ENCODE results near the gene DCAF12L1. TPM values are rescaled to one million over a fixed set of nuclear protein-coding genes. Genes with fewer than 3 reads are reported as not detected.

DCAF12L1 gene
- total and polyA plus RNA-seq, 4 donors: 0.02 to 2.7 (median 0.08) TPM; not detected in 1

GRCh38 chrX:126557151-126557550 is 4.5 kb upstream of the DCAF12L1 start:
- Histone ChIP-seq H3K4me3 (ENCODE audit: low read depth in 1 of 3, low read length in 3 of 3) (no peak overlapping the region), H3K4me1 (ENCODE audit: control insufficient read depth in 4 of 4, insufficient read depth in 4 of 4, low read length in 3 of 4) (no peaks in the 10 kb centered on the region), H3K36me3 (ENCODE audit: control insufficient read depth in 4 of 4, insufficient read depth in 3 of 4, low read depth in 1 of 4, low read length in 3 of 4) (no peaks in the 10 kb centered on the region), H3K9ac (ENCODE audit: low read depth in 1 of 2, low read length in 2 of 2) (no peak overlapping the region), H3K9me3 (ENCODE audit: control insufficient read depth in 4 of 4, low read length in 3 of 4) (no peaks in the 10 kb centered on the region), H3K27ac (ENCODE audit: low read depth in 1 of 2, low read length in 2 of 2) (no peak overlapping the region), H3K27me3 (ENCODE audit: control insufficient read depth in 4 of 4, insufficient read depth in 4 of 4, low read length in 3 of 4) (no peaks in the 10 kb centered on the region)
- TF ChIP-seq FOXA1 (IDR thresholded peaks at IDR 0.05) (no peak), YY1 (IDR thresholded peaks at IDR 0.05) (no peak), EGR1 (IDR thresholded peaks at IDR 0.05; ENCODE audit: low read depth in 2 of 2) (no peak), TAF1 (conservative IDR thresholded peaks at IDR 0.05) (no peak), CTCF (IDR thresholded peaks at IDR 0.05; ENCODE audit: low read depth, low read length, missing input control) (no peak), RXRA (IDR thresholded peaks at IDR 0.05) (no peak), HNF4A (conservative IDR thresholded peaks at IDR 0.05) (no peak), MAX (IDR thresholded peaks at IDR 0.05) (no peak), JUND (IDR thresholded peaks at IDR 0.05) (no peak), ATF3 (IDR thresholded peaks at IDR 0.05) (no peak), ZBTB33 (IDR thresholded peaks at IDR 0.05) (no peak), NR2F2 (IDR thresholded peaks at IDR 0.05) (no peak), GABPA (IDR thresholded peaks at IDR 0.05 in 1 of 2, conservative IDR thresholded peaks at IDR 0.05 in 1 of 2) (no peak), RAD21 (IDR thresholded peaks at IDR 0.05) (no peak)
- 66% methylated on average over 1 of the region's 1 CpG for WGBS
- DNase-seq (ENCODE audit: low spot score): no peak

GRCh38 chrX:126551725-126552312 is 795 bp downstream of the DCAF12L1 start:
- WGBS: 64% methylated on average over 43 of the region's 43 CpGs
- H3K27me3 ChIP-seq (ENCODE audit: control insufficient read depth in 4 of 4, insufficient read depth in 4 of 4, low read length in 3 of 4): no peaks in the 10 kb centered on the region

More at GRCh38 chrX:126551725-126552312, 795 bp downstream of the DCAF12L1 start:
- Histone ChIP-seq H3K27ac (ENCODE audit: low read depth in 1 of 2, low read length in 2 of 2) (no peak overlapping the region), H3K4me1 (ENCODE audit: control insufficient read depth in 4 of 4, insufficient read depth in 4 of 4, low read length in 3 of 4) (no peaks in the 10 kb centered on the region), H3K9ac (ENCODE audit: low read depth in 1 of 2, low read length in 2 of 2) (no peak overlapping the region), H3K9me3 (ENCODE audit: control insufficient read depth in 4 of 4, low read length in 3 of 4) (no peaks in the 10 kb centered on the region), H3K4me3 (ENCODE audit: low read depth in 1 of 3, low read length in 3 of 3) (no peak overlapping the region), H3K36me3 (ENCODE audit: control insufficient read depth in 4 of 4, insufficient read depth in 3 of 4, low read depth in 1 of 4, low read length in 3 of 4) (no peaks in the 10 kb centered on the region)
- DNase-seq (ENCODE audit: low spot score): no peak
- TF ChIP-seq MAX (IDR thresholded peaks at IDR 0.05): no peak
- TF ChIP-seq YY1 (IDR thresholded peaks at IDR 0.05): no peak
- no peak for TF ChIP-seq HNF4G (IDR thresholded peaks at IDR 0.05)
- TF ChIP-seq HNF4A (conservative IDR thresholded peaks at IDR 0.05): no peak
- TF ChIP-seq JUND (IDR thresholded peaks at IDR 0.05): no peak
- TF ChIP-seq RAD21 (IDR thresholded peaks at IDR 0.05): no peak
- TF ChIP-seq EGR1 (IDR thresholded peaks at IDR 0.05; ENCODE audit: low read depth in 2 of 2): no peak
- no peak for TF ChIP-seq FOXA2 (IDR thresholded peaks at IDR 0.05)
- no peak for TF ChIP-seq RXRA (IDR thresholded peaks at IDR 0.05)
- no peak for TF ChIP-seq ATF3 (IDR thresholded peaks at IDR 0.05)
- no peak for TF ChIP-seq GABPA (IDR thresholded peaks at IDR 0.05 in 1 of 2, conservative IDR thresholded peaks at IDR 0.05 in 1 of 2)
- no peak for TF ChIP-seq TAF1 (conservative IDR thresholded peaks at IDR 0.05)

Measured in liver (tissue), 9 donors.